Neural progenitor cell (in vitro differentiated cells): Measurements from ENCODE around the gene PARN. TPM values are rescaled to one million over a fixed set of nuclear protein-coding genes. Genes with fewer than 3 reads are reported as not detected.

Source experiments
- DNase-seq: peaks from one replicate; pipeline ENCODE4 v3.0.0-alpha.2; 2016; ENCODE audit warnings: low spot score
- H2AFZ ChIP-seq: fragments of 200-600 bp; sonication (generic); replicated peaks from 2 replicates; pipeline ENCODE4 v1.6.1; 2016; ENCODE audit warnings: antibody characterized with exemption
- H3F3A ChIP-seq: fragments of 200-600 bp; sonication (generic); 2 replicates; pipeline ENCODE4 v1.6.1; 2016; ENCODE audit warnings: antibody characterized with exemption, low read depth
- H3K27ac ChIP-seq: fragments of 200-600 bp; sonication (generic); 2 replicates; pipeline ENCODE4 v1.5.1; 2016; ENCODE audit warnings: mild to moderate bottlenecking
- H3K27me3 ChIP-seq: fragments of 200-600 bp; sonication (generic); 2 replicates; pipeline ENCODE4 v1.6.1; 2016; ENCODE audit warnings: mild to moderate bottlenecking, moderate library complexity
- H3K36me3 ChIP-seq: fragments of 200-600 bp; sonication (generic); 2 replicates; pipeline ENCODE4 v1.5.1; 2016
- H3K4me1 ChIP-seq: fragments of 200-600 bp; sonication (generic); 2 replicates; pipeline ENCODE4 v1.6.1; 2016; ENCODE audit warnings: mixed run types
- H3K4me2 ChIP-seq: fragments of 200-600 bp; sonication (generic); 2 replicates; pipeline ENCODE4 v1.6.1; 2016
- H3K4me3 ChIP-seq: fragments of 200-600 bp; sonication (generic); 2 replicates; pipeline ENCODE4 v1.5.1; 2016
- H3K79me2 ChIP-seq: fragments of 200-600 bp; sonication (generic); 2 replicates; pipeline ENCODE4 v1.6.1; 2016; ENCODE audit warnings: low read depth
- H3K9ac ChIP-seq: fragments of 200-600 bp; sonication (generic); 2 replicates; pipeline ENCODE4 v1.6.1; 2016
- H3K9me3 ChIP-seq: fragments of 200-600 bp; sonication (generic); 2 replicates; pipeline ENCODE4 v1.5.1; 2016; ENCODE audit warnings: low read depth
- H4K20me1 ChIP-seq: fragments of 200-600 bp; sonication (generic); 2 replicates; pipeline ENCODE4 v1.6.1; 2016; ENCODE audit warnings: low read depth
- H3K27ac Mint-ChIP-seq: 3 replicates; pipeline ENCODE4 v1.8.0; 2021; ENCODE audit warnings: mixed read lengths
- H3K27me3 Mint-ChIP-seq: 2 replicates; pipeline ENCODE4 v1.8.0; 2022; ENCODE audit warnings: low read depth, mild to moderate bottlenecking, inconsistent platforms, moderate library complexity, mixed read lengths; ENCODE audit not compliant: insufficient read depth
- H3K36me3 Mint-ChIP-seq: 3 replicates; pipeline ENCODE4 v1.8.0; 2021; ENCODE audit warnings: mixed read lengths
- H3K4me1 Mint-ChIP-seq: 3 replicates; pipeline ENCODE4 v1.8.0; 2021; ENCODE audit warnings: mixed read lengths
- H3K4me3 Mint-ChIP-seq: 3 replicates; pipeline ENCODE4 v1.8.0; 2021; ENCODE audit warnings: mild to moderate bottlenecking, moderate library complexity, mixed read lengths
- H3K9me3 Mint-ChIP-seq: 3 replicates; pipeline ENCODE4 v1.8.0; 2020; ENCODE audit warnings: mixed read lengths
- CTCF ChIP-seq: fragments of 200-600 bp; sonication (generic); IDR thresholded peaks from 2 replicates; pipeline ENCODE4 v1.5.1; 2017; ENCODE audit warnings: antibody characterized with exemption, mild to moderate bottlenecking
- EZH2 ChIP-seq: fragments of 200-600 bp; sonication (generic); IDR thresholded peaks from 2 replicates; pipeline ENCODE4 v1.6.1; 2017; ENCODE audit warnings: antibody characterized with exemption, mild to moderate bottlenecking, moderate library complexity
- EZH2phosphoT487 ChIP-seq: fragments of 200-600 bp; sonication (generic); IDR thresholded peaks from 2 replicates; pipeline ENCODE4 v1.6.1; 2017; ENCODE audit warnings: antibody characterized with exemption
- total RNA-seq: library from RNA; depleted of rRNA; stranded (reverse); fragments of >200 nt; gene quantifications from 2 replicates; pipeline ENCODE4 v1.2.3, GENCODE V29; 2015; ENCODE audit warnings: low replicate concordance

Gene PARN
- total RNA-seq, 1 donor from 2014 or later: 53.5 TPM

GRCh38 chr16:14609716-14610115, 20.3 kb downstream of the PARN start:
- H3K9me3 Mint-ChIP-seq: no peaks in the 10 kb centered on the region
- Histone ChIP-seq H3K27ac (no peak overlapping the region), H3K36me3 (peaks cover 9% of the 10 kb centered on the region), H3K4me2 (no peak overlapping the region), H3F3A (no peaks in the 10 kb centered on the region), H3K4me1 (peaks cover 6% of the 10 kb centered on the region), H3K4me3 (no peak overlapping the region), H3K79me2 (no peaks in the 10 kb centered on the region), H3K9me3 (no peaks in the 10 kb centered on the region), H2AFZ (no peak overlapping the region), H3K9ac (no peak overlapping the region), H3K27me3 (no peaks in the 10 kb centered on the region), H4K20me1 (peaks cover 6% of the 10 kb centered on the region)
- peaks cover 15% of the 10 kb centered on the region for H3K4me1 Mint-ChIP-seq
- H3K4me3 Mint-ChIP-seq: no peak overlapping the region
- peak; percentile 28 for DNase-seq
- peaks cover 2% of the 10 kb centered on the region for H3K27me3 Mint-ChIP-seq
- H3K27ac Mint-ChIP-seq: no peak overlapping the region
- H3K36me3 Mint-ChIP-seq: peaks cover 14% of the 10 kb centered on the region
- TF ChIP-seq EZH2phosphoT487 (no peak), EZH2 (no peak), CTCF (no peak)

- no peaks in the 10 kb centered on the region for H3K9me3 Mint-ChIP-seq
- TF ChIP-seq EZH2 (no peak), CTCF (no peak), EZH2phosphoT487 (no peak)
- Histone ChIP-seq H2AFZ (no peak overlapping the region), H3K79me2 (no peaks in the 10 kb centered on the region), H3K4me1 (peaks cover 6% of the 10 kb centered on the region), H3K9ac (peak overlapping the region; percentile 10), H3K36me3 (peaks cover 9% of the 10 kb centered on the region), H3K27ac (no peak overlapping the region), H3K9me3 (no peaks in the 10 kb centered on the region), H4K20me1 (peaks cover 6% of the 10 kb centered on the region), H3K4me2 (no peak overlapping the region), H3K4me3 (no peak overlapping the region), H3K27me3 (no peaks in the 10 kb centered on the region), H3F3A (no peaks in the 10 kb centered on the region)
- peaks cover 14% of the 10 kb centered on the region for H3K36me3 Mint-ChIP-seq
- no peak overlapping the region for H3K4me3 Mint-ChIP-seq
- no peak for DNase-seq
- H3K27ac Mint-ChIP-seq: peak overlapping the region; percentile 21
- peaks cover 2% of the 10 kb centered on the region for H3K27me3 Mint-ChIP-seq
- H3K4me1 Mint-ChIP-seq: peaks cover 15% of the 10 kb centered on the region
Observed at GRCh38 chr16:14608604-14609003, 21.5 kb downstream of the PARN start.

GRCh38 chr16:14608111-14608566, 21.9 kb downstream of the PARN start:
- Histone ChIP-seq H3K36me3 (peaks cover 9% of the 10 kb centered on the region), H3K4me1 (peaks cover 6% of the 10 kb centered on the region), H4K20me1 (peaks cover 6% of the 10 kb centered on the region), H3K27me3 (no peaks in the 10 kb centered on the region), H3F3A (no peaks in the 10 kb centered on the region), H2AFZ (no peak overlapping the region), H3K27ac (no peak overlapping the region), H3K4me3 (no peak overlapping the region), H3K79me2 (no peaks in the 10 kb centered on the region), H3K9ac (no peak overlapping the region), H3K4me2 (no peak overlapping the region), H3K9me3 (no peaks in the 10 kb centered on the region)
- Mint-ChIP-seq H3K4me1 (peaks cover 15% of the 10 kb centered on the region), H3K27ac (no peak overlapping the region), H3K36me3 (peaks cover 13% of the 10 kb centered on the region), H3K27me3 (peaks cover 2% of the 10 kb centered on the region), H3K4me3 (no peak overlapping the region), H3K9me3 (no peaks in the 10 kb centered on the region)
- no peak for DNase-seq
- TF ChIP-seq EZH2 (no peak), EZH2phosphoT487 (no peak), CTCF (no peak)
